PC-3 (cell line): Measurements from ENCODE around the gene TBC1D8. TPM values are rescaled to one million over a fixed set of nuclear protein-coding genes. Genes with fewer than 3 reads are reported as not detected.

Experiments
- ATAC-seq: fragments of 200-7000 bp; cut with Tn5 transposase; 2 replicates; pipeline ENCODE4 v1.9.1; 2020; ENCODE audit warnings: mild to moderate bottlenecking, moderate library complexity
- BruUV-seq: library from RNA; stranded (reverse); fragments of 400-500 nt; replicated peaks from 2 replicates; lab custom pipeline; 2021; lab: Mats Ljungman, UMichigan
- CTCF ChIA-PET: fragments of 300-600 bp; sonication (Branson Sonifier 250); formaldehyde crosslinking; loops from one replicate; lab custom pipeline; 2022; ENCODE audit warnings: antibody characterized with exemption; lab: Charles Lee
- POLR2A ChIA-PET: fragments of 300-600 bp; sonication (Branson Sonifier 250); formaldehyde crosslinking; loops from one replicate; lab custom pipeline; 2022; ENCODE audit warnings: antibody characterized with exemption; ENCODE audit not compliant: unreplicated experiment; lab: Charles Lee
- DNase-seq: peaks from one replicate; pipeline ENCODE4 v3.0.0-alpha.2; 2015
- H2AFZ ChIP-seq: fragments of 300-600 bp; sonication (generic); 2 replicates; pipeline ENCODE4 v1.6.0; 2016; ENCODE audit warnings: antibody characterized with exemption, low read length
- H3F3A ChIP-seq: fragments of 300-600 bp; sonication (generic); one replicate; pipeline ENCODE4 v1.6.0; 2017; ENCODE audit warnings: antibody characterized with exemption, low read length, control low read depth, mild to moderate bottlenecking; ENCODE audit not compliant: unreplicated experiment
- H3K27ac ChIP-seq: fragments of 300-600 bp; sonication (generic); 2 replicates; pipeline ENCODE4 v1.5.1; 2016; ENCODE audit warnings: mild to moderate bottlenecking, low read length
- H3K27me3 ChIP-seq: fragments of 300-600 bp; sonication (generic); 2 replicates; pipeline ENCODE4 v1.6.1; 2016; ENCODE audit warnings: low read length, mixed read lengths
- H3K36me3 ChIP-seq: fragments of 300-600 bp; sonication (generic); 2 replicates; pipeline ENCODE4 v1.6.1; 2016; ENCODE audit warnings: low read depth, mixed run types, low read length, mixed read lengths
- H3K4me1 ChIP-seq: fragments of 300-600 bp; sonication (generic); 2 replicates; pipeline ENCODE4 v1.5.1; 2016; ENCODE audit warnings: low read length; ENCODE audit not compliant: insufficient read depth
- H3K4me2 ChIP-seq: fragments of 300-600 bp; sonication (generic); 2 replicates; pipeline ENCODE4 v1.6.0; 2016; ENCODE audit warnings: low read length
- H3K4me3 ChIP-seq: fragments of 300-600 bp; sonication (generic); 2 replicates; pipeline ENCODE4 v1.5.1; 2016; ENCODE audit warnings: mild to moderate bottlenecking, low read length, mixed read lengths
- H3K79me2 ChIP-seq: fragments of 300-600 bp; sonication (generic); 2 replicates; pipeline ENCODE4 v1.6.1; 2017; ENCODE audit warnings: low read length, mixed read lengths
- H3K9ac ChIP-seq: fragments of 300-600 bp; sonication (generic); 2 replicates; pipeline ENCODE4 v1.6.0; 2016; ENCODE audit warnings: mild to moderate bottlenecking, low read length
- H3K9me2 ChIP-seq: fragments of 300-600 bp; sonication (generic); replicated peaks from 2 replicates; pipeline ENCODE4 v1.6.1; 2016; ENCODE audit warnings: mixed run types, low read length, mixed read lengths
- H3K9me3 ChIP-seq: fragments of 300-600 bp; sonication (generic); 2 replicates; pipeline ENCODE4 v1.6.1; 2016; ENCODE audit warnings: low read length, mixed read lengths
- H4K20me1 ChIP-seq: fragments of 300-600 bp; sonication (generic); 2 replicates; pipeline ENCODE4 v1.6.1; 2016; ENCODE audit warnings: low read length, mixed read lengths
- CTCF ChIP-seq: fragments of 300-600 bp; sonication (generic); conservative IDR thresholded peaks from 2 replicates; pipeline ENCODE4 v1.5.1; 2017; ENCODE audit warnings: antibody characterized with exemption, low read depth, mild to moderate bottlenecking, low read length
- EZH2 ChIP-seq: fragments of 300-600 bp; sonication (generic); IDR thresholded peaks from one replicate; pipeline ENCODE4 v1.6.1; 2017; ENCODE audit warnings: antibody characterized with exemption, mild to moderate bottlenecking, low read length; ENCODE audit not compliant: unreplicated experiment
- EZH2phosphoT487 ChIP-seq: fragments of 300-600 bp; sonication (generic); IDR thresholded peaks from 2 replicates; pipeline ENCODE4 v1.6.1; 2018; ENCODE audit warnings: mild to moderate bottlenecking, antibody characterized with exemption, low read length, borderline replicate concordance
- intact Hi-C: fragments of 100-400 bp; cut with micrococcal nuclease; formaldehyde crosslinking; loops from 2 replicates; pipeline ENCODE4 v1.9.0; 2023
- total RNA-seq: library from RNA; depleted of rRNA; stranded (reverse); fragments of >200 nt; gene quantifications from 2 replicates; pipeline ENCODE4 v1.2.3, GENCODE V29; 2014

TBC1D8 gene
- total RNA-seq, 1 experiment from 2014 or later = 39.7 TPM

GRCh38 chr2:101199251-101199791, 48.1 kb upstream of the TBC1D8 start:
- H3K4me1 ChIP-seq = peaks cover 17% of the 10 kb centered on the region
- peaks cover 3% of the 10 kb centered on the region for H3F3A ChIP-seq
- no peaks in the 10 kb centered on the region for H3K36me3 ChIP-seq
- ChIA-PET POLR2A (no interaction called here), CTCF (no interaction called here)
- intact Hi-C loops = no loop called here
- H3K9ac ChIP-seq = no peak overlapping the region
- H3K4me3 ChIP-seq = no peak overlapping the region
- peak overlapping the region; percentile 21; the same call in 1 of the 2 replicates for H3K27ac ChIP-seq
- no peaks in the 10 kb centered on the region for H4K20me1 ChIP-seq
- TF ChIP-seq CTCF (no peak), EZH2 (no peak), EZH2phosphoT487 (no peak)
- no peaks in the 10 kb centered on the region for H3K79me2 ChIP-seq
- ATAC-seq (no peak; the same call in 1 of the 2 replicates), DNase-seq (peak; percentile 43)
- no peaks in the 10 kb centered on the region for H3K27me3 ChIP-seq
- no peaks in the 10 kb centered on the region for H3K9me2 ChIP-seq
- BruUV-seq = no TSS peak
- no peaks in the 10 kb centered on the region for H3K9me3 ChIP-seq
- 0 out of 2 replicates have a peak overlapping the region, but pooled peaks have one; percentile 15 for H3K4me2 ChIP-seq
- H2AFZ ChIP-seq = no peak overlapping the region

DNA sequence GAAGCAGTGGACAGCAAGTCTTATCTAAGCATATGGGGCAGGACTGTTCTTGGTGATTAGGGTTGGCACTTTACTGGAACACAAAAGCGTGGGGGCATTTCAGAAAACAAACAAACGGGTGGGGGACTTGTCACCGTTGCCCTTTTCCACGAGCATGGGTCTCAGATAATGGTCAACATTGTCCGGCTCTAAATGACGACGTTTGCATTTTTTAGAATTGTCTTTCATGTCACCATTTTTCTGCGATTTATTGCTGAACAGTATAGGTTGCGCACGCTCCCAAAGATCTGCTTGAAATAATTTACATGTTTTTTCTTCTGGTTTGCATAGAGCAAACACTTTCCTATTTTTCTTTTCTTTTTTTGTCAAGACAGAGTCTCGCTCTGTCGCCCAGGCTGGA, 46.6 kb upstream of the TBC1D8 start:
- BruUV-seq = no TSS peak
- intact Hi-C loops = no loop called here
- Histone ChIP-seq H3K4me1 (peaks cover 17% of the 10 kb centered on the region), H3K4me3 (no peak overlapping the region), H2AFZ (no peak overlapping the region), H3F3A (peaks cover 3% of the 10 kb centered on the region), H3K4me2 (no peak overlapping the region), H3K27me3 (no peaks in the 10 kb centered on the region), H4K20me1 (no peaks in the 10 kb centered on the region), H3K27ac (no peak overlapping the region), H3K9me3 (no peaks in the 10 kb centered on the region), H3K9ac (no peak overlapping the region), H3K36me3 (no peaks in the 10 kb centered on the region), H3K9me2 (no peaks in the 10 kb centered on the region), H3K79me2 (no peaks in the 10 kb centered on the region)
- no peak for DNase-seq
- no peak for ATAC-seq
- ChIA-PET POLR2A (no interaction called here), CTCF (interaction anchor here (0.6 kb wide), 2 partner anchors 8 to 79 kb away, joined by 3 read pairs; no protein-coding TSS in a partner anchor)
- TF ChIP-seq CTCF = no peak
- no peak for TF ChIP-seq EZH2phosphoT487
- TF ChIP-seq EZH2 = no peak

DNA sequence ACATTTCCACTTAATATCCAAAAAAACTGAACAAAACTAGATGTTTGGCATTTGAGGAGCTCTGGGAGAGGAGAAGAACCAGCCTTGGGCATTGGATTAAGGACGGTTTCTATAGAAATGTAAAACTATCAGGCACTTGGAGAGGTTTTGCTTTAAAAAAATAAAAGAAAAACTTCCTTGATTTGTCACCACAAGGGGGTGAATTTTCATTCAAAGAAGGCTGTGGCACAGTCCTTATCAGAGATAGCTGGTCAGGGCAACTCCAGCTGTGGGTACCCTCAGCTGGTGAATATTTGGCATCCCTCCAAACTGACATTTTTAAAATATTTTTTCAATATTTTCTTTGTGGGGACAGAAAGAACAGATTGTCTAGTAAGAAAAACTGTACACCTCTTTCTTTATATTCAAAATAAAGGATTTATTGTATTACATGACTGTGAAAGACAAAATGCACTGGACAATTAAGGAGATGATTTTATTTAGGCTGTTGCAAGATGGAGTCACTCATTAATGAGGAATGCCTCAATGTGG, 46.1 kb upstream of the TBC1D8 start:
- Histone ChIP-seq H3K9me3 (no peaks in the 10 kb centered on the region), H3K4me2 (no peak overlapping the region), H3F3A (peaks cover 3% of the 10 kb centered on the region), H2AFZ (no peak overlapping the region), H3K4me1 (peaks cover 17% of the 10 kb centered on the region), H4K20me1 (no peaks in the 10 kb centered on the region), H3K27me3 (no peaks in the 10 kb centered on the region), H3K36me3 (no peaks in the 10 kb centered on the region), H3K4me3 (no peak overlapping the region), H3K9ac (no peak overlapping the region), H3K79me2 (no peaks in the 10 kb centered on the region), H3K9me2 (no peaks in the 10 kb centered on the region), H3K27ac (no peak overlapping the region)
- ATAC-seq = no peak
- intact Hi-C loops = no loop called here
- ChIA-PET POLR2A (no interaction called here), CTCF (interaction anchor here (0.6 kb wide), 2 partner anchors 8 to 80 kb away, joined by 3 read pairs; no protein-coding TSS in a partner anchor)
- no TSS peak for BruUV-seq
- TF ChIP-seq EZH2phosphoT487 (no peak), CTCF (peak; percentile 54)
- DNase-seq = peak; percentile 46
